ENCODE data around the gene DAPK1. TPM values are rescaled to one million over a fixed set of nuclear protein-coding genes. Genes with fewer than 3 reads are reported as not detected.

Gene DAPK1
- polyA plus RNA-seq, 1 donor from 2014 or later, result 45.0 TPM

GRCh38 chr9:87494970-87495471 is 2.6 kb upstream of the DAPK1 start:
- no peak overlapping the region for H3K9ac ChIP-seq (ENCODE audit: low read length)
- no peaks in the 10 kb centered on the region for H3K27me3 ChIP-seq (ENCODE audit: insufficient read depth, low read depth, low read length)
- no peak for TF ChIP-seq EZH2 (IDR thresholded peaks at IDR 0.05; ENCODE audit: borderline replicate concordance, insufficient read depth, low read length, poor library complexity, severe bottlenecking)
- TF ChIP-seq RAD21 (conservative IDR thresholded peaks at IDR 0.05), result no peak
- no peak for TF ChIP-seq MXI1 (conservative IDR thresholded peaks at IDR 0.05; ENCODE audit: poor library complexity, severe bottlenecking)
- no peak for TF ChIP-seq TAF1 (IDR thresholded peaks at IDR 0.05; ENCODE audit: low read depth)
- no peak for TF ChIP-seq CTCF (IDR thresholded peaks at IDR 0.05; ENCODE audit: poor library complexity, severe bottlenecking)
- TF ChIP-seq SMC3 (conservative IDR thresholded peaks at IDR 0.05; ENCODE audit: poor library complexity), result no peak
- no peak for TF ChIP-seq REST (IDR thresholded peaks at IDR 0.05; ENCODE audit: borderline replicate concordance)
- TF ChIP-seq POLR2AphosphoS5 (IDR thresholded peaks at IDR 0.05), result no peak
- TF ChIP-seq EP300 (conservative IDR thresholded peaks at IDR 0.05; ENCODE audit: poor library complexity, severe bottlenecking), result no peak
- peaks cover 14% of the 10 kb centered on the region for H3K79me2 ChIP-seq (replicated peaks; ENCODE audit: insufficient read depth, low read length)
- H3K9me2 ChIP-seq (ENCODE audit: insufficient read depth, low read length), result no peaks in the 10 kb centered on the region
- peaks cover 5% of the 10 kb centered on the region for H3F3A ChIP-seq (ENCODE audit: insufficient read depth, low read length, poor library complexity, severe bottlenecking)
- no peaks in the 10 kb centered on the region for H3K36me3 ChIP-seq (ENCODE audit: insufficient read depth, low read length)
- no peak overlapping the region for H3K4me2 ChIP-seq (ENCODE audit: low read length)
- no peak overlapping the region for H3K27ac ChIP-seq (ENCODE audit: low read length)
- no peak overlapping the region for H2AFZ ChIP-seq (ENCODE audit: low read depth, low read length)
- H3K9me3 ChIP-seq (ENCODE audit: low read length), result no peaks in the 10 kb centered on the region
- H3K4me3 ChIP-seq (ENCODE audit: low read length), result no peak overlapping the region
- H4K20me1 ChIP-seq (ENCODE audit: insufficient read depth), result no peaks in the 10 kb centered on the region

GRCh38 chr9:87497080-87497603 is 525 bp upstream of the DAPK1 start:
- Histone ChIP-seq H3K36me3 (ENCODE audit: insufficient read depth, low read length) (no peaks in the 10 kb centered on the region), H3K9me3 (ENCODE audit: low read length) (no peaks in the 10 kb centered on the region), H3K4me3 (ENCODE audit: low read length) (peak overlapping the region; percentile 97), H3K27me3 (ENCODE audit: insufficient read depth, low read depth, low read length) (no peaks in the 10 kb centered on the region), H4K20me1 (ENCODE audit: insufficient read depth) (no peaks in the 10 kb centered on the region), H3K9me2 (ENCODE audit: insufficient read depth, low read length) (no peaks in the 10 kb centered on the region), H3K9ac (ENCODE audit: low read length) (peak overlapping the region; percentile 95), H3K79me2 (replicated peaks; ENCODE audit: insufficient read depth, low read length) (peaks cover 35% of the 10 kb centered on the region), H3K4me2 (ENCODE audit: low read length) (peak overlapping the region; percentile 83), H2AFZ (ENCODE audit: low read depth, low read length) (peak overlapping the region; percentile 89), H3K27ac (ENCODE audit: low read length) (peak overlapping the region; percentile 87), H3F3A (ENCODE audit: insufficient read depth, low read length, poor library complexity, severe bottlenecking) (peaks cover 5% of the 10 kb centered on the region)
- TF ChIP-seq EZH2 (IDR thresholded peaks at IDR 0.05; ENCODE audit: borderline replicate concordance, insufficient read depth, low read length, poor library complexity, severe bottlenecking) (no peak), SMC3 (conservative IDR thresholded peaks at IDR 0.05; ENCODE audit: poor library complexity) (no peak), POLR2AphosphoS5 (IDR thresholded peaks at IDR 0.05) (no peak), TAF1 (IDR thresholded peaks at IDR 0.05; ENCODE audit: low read depth) (no peak), MXI1 (conservative IDR thresholded peaks at IDR 0.05; ENCODE audit: poor library complexity, severe bottlenecking) (no peak), RAD21 (conservative IDR thresholded peaks at IDR 0.05) (no peak), EP300 (conservative IDR thresholded peaks at IDR 0.05; ENCODE audit: poor library complexity, severe bottlenecking) (no peak), CTCF (IDR thresholded peaks at IDR 0.05; ENCODE audit: poor library complexity, severe bottlenecking) (no peak), REST (IDR thresholded peaks at IDR 0.05; ENCODE audit: borderline replicate concordance) (no peak)
